Pancreas (tissue), 10 donors: ENCODE data around the gene CLCN1. TPM values are rescaled to one million over a fixed set of nuclear protein-coding genes. Genes with fewer than 3 reads are reported as not detected.
"Not testable (repeated sequence)": the region's sequence is repeated elsewhere in the genome, so short reads cannot be mapped to it uniquely, and the experiment has no call there.

Experiments used
- ATAC-seq, 4 donors: fragments of 200-7000 bp; cut with Tn5 transposase; one replicate each; pipeline versions ENCODE4 v1.8.0 to v1.9.1; 2020; ENCODE audit warnings: mild to moderate bottlenecking in 4 of 4, moderate library complexity in 4 of 4
- DNase-seq, 6 donors: peaks; one replicate each; pipeline ENCODE4 v3.0.0-alpha.2; 2020
- FAIRE-seq: peaks from 2 replicates; lab custom pipeline; 2012; peaks lifted over from hg19 to GRCh38; lab: Jason Lieb, UNC
- H3K27ac ChIP-seq, 4 donors: fragments of 200-600 bp; sonication (generic); 1 replicate in 3 of 4; 2 replicates in 1 of 4; pipeline versions ENCODE4 v1.5.0 to v1.8.0; 2020
- H3K27me3 ChIP-seq, 4 donors: fragments of 200-600 bp; one replicate each; pipeline ENCODE4 v1.8.0; 2021
- H3K36me3 ChIP-seq, 3 donors: fragments of 200-600 bp; sonication (generic) in 1 of 3; one replicate each; pipeline versions ENCODE4 v1.5.0 to v1.8.0; 2020 to 2021
- H3K4me1 ChIP-seq, 3 donors: fragments of 200-600 bp; one replicate each; pipeline ENCODE4 v1.8.0; 2021
- H3K4me3 ChIP-seq, 4 donors: fragments of 200-600 bp; sonication (generic) in 2 of 4; one replicate each; pipeline versions ENCODE4 v1.5.0 to v1.8.0; 2020 to 2021
- H3K9me3 ChIP-seq, 4 donors: fragments of 200-600 bp; one replicate each; pipeline ENCODE4 v1.8.0; 2021
- WGBS, 2 donors: extraction: QIAGEN DNeasy Blood & Tissue Kit; methylation state at CpG; one replicate each; pipeline ENCODE4 v1.1.7; 2013; 5-methylcytosine and 5-hydroxymethylcytosine counted together
- intact Hi-C, 3 donors: fragments of 100-400 bp; cut with DNase I; formaldehyde crosslinking; loops; one replicate each; pipeline versions ENCODE4 v1.11.1 to v1.14.2; 2022
- polyA plus RNA-seq, 2 donors: library from polyadenylated mRNA; stranded (reverse); fragments of 200-250 nt; gene quantifications; one replicate each; pipeline ENCODE4 v1.2.3, GENCODE V29; 2013
- total RNA-seq, 6 donors: library from RNA; stranded (reverse); fragmentation: NEBNext Ultra II Directional in 4 of 6; extraction: Animal tissue kit (Norgen Biotek cat#: 25700) in 4 of 6; gene quantifications; one replicate each; pipeline versions ENCODE4 v1.2.1 to v1.2.4, GENCODE V29; 2021 to 2023
- TF ChIP-seq, protein P1 (sequence below), 4 donors: fragments of 200-600 bp; sonication (generic) in 3 of 4; IDR thresholded peaks; one replicate each; pipeline versions ENCODE4 v1.5.0 to v1.8.0; 2021; ENCODE audit warnings: antibody characterized with exemption in 4 of 4
- donor health status: healthy with polysubstance abuse.
- donor health status: DM: no; HTN: no; CAD: no; lungs with moderate emphysema.
- donor health status: DM: no; HTN: no; CAD: no.
- donor health status: control.
- donor health status: control.
- donor health status: Bipolar disorder and iron deficiency.
- donor health status: DM: yes; HTN: yes; CAD: no.
- donor health status: DM: no; HTN: no; CAD: no.
- donor health status: DM: no; HTN: no; CAD: no.
- donor health status: DM: yes; HTN: yes; CAD: no.

The CLCN1 gene
- total and polyA plus RNA-seq, 8 donors, result 0.05 to 0.06 TPM; not detected in 6

DNA sequence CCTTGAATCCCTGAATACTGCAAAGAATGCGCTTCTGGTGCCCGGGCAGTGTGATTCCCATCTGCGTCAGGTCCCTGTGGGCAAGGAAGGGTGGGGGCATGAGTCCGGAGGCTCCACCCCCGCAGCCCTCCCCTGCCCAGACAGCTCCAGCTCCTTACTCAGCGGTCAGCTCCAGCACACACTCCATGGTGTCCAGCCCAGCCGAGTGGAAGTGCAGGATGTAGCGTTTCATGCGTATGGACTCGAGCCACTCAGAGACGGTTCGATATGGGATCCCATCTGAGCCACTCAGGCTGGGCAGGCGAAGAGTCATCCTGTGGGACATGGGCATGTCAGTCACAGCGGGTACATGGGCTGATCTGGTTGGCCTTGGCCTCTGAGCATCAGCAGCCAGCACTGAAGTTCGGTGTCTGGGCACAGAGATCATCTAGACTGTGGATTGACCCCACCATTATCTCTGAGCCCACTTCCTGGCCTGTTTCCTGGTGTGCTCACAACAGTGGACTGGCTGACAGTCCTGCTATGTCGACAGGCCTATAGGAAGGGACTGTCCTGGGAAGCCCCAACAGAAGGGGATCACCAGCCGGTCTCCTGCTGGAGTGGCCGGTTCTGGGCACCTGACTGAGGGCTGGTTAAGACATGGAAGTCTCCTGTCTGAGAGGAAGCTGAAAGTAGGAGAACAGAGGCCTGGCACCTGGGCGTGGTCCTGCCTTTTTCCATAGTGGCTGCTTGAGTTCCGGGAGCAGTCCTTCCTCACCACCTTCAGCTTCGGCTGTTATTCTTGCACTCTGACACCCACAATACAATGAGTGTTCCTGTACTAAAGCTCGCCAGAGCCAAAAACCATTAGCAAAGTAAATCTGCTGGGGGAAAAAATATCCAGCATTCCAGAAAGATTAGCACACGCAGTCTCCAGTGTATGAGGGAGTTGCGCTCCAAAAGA lies 75.8 kb downstream of the CLCN1 start:
- Histone ChIP-seq H3K4me3 (no peak overlapping the region), H3K27ac (peak overlapping the region; percentile 64 to 77 (median 70)), H3K9me3 (no peaks in the 10 kb centered on the region), H3K27me3 (no peaks in the 10 kb centered on the region), H3K4me1 (peaks cover 0 to 17% (median 15%) of the 10 kb centered on the region in 3 donors), H3K36me3 (peaks cover 0 to 14% (median 0%) of the 10 kb centered on the region in 3 donors)
- peak; percentile 37 to 61 (median 55) for ATAC-seq
- TF ChIP-seq, protein P1, sequence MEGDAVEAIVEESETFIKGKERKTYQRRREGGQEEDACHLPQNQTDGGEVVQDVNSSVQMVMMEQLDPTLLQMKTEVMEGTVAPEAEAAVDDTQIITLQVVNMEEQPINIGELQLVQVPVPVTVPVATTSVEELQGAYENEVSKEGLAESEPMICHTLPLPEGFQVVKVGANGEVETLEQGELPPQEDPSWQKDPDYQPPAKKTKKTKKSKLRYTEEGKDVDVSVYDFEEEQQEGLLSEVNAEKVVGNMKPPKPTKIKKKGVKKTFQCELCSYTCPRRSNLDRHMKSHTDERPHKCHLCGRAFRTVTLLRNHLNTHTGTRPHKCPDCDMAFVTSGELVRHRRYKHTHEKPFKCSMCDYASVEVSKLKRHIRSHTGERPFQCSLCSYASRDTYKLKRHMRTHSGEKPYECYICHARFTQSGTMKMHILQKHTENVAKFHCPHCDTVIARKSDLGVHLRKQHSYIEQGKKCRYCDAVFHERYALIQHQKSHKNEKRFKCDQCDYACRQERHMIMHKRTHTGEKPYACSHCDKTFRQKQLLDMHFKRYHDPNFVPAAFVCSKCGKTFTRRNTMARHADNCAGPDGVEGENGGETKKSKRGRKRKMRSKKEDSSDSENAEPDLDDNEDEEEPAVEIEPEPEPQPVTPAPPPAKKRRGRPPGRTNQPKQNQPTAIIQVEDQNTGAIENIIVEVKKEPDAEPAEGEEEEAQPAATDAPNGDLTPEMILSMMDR (IDR thresholded peaks at IDR 0.05), result no peak
- no peak for FAIRE-seq
- peak in 3 of 6 donors; percentile 14 to 59 (median 53) for DNase-seq
- WGBS, 2 donors, result 72 to 78% methylated on average over 24 of the region's 24 CpGs
- intact Hi-C loops, result no loop called here

DNA sequence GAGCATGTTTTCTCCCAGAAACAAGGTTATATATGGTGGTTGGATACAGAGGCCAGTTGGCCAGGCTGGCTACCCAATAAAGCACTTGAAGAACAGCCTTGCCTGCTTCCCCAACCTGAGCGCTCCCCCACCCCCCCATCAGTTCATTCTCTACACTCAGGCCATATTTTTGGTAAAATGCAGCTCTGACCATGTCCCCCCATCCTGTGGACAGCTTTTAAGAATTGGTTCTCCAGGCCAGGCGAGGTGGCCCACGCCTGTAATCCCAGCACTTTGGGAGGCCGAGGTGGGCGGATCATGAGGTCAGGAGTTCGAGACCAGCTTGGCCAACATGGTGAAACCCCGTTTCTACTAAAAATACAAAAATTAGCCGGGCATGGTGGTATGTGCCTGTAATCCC lies 76.5 kb downstream of the CLCN1 start:
- H3K9me3 ChIP-seq, FAIRE-seq, intact Hi-C loops, DNase-seq, H3K27me3 ChIP-seq, ATAC-seq, H3K4me3 ChIP-seq: not testable (repeated sequence)
- peaks cover 0 to 14% (median 0%) of the 10 kb centered on the region in 3 donors for H3K36me3 ChIP-seq
- 92 to 95% methylated on average over 8 of the region's 8 CpGs for WGBS, 2 donors
- H3K27ac ChIP-seq, result peak overlapping the region in 3 of 4 donors; percentile 65 to 77 (median 74)
- H3K4me1 ChIP-seq, result peaks cover 0 to 17% (median 15%) of the 10 kb centered on the region in 3 donors

DNA sequence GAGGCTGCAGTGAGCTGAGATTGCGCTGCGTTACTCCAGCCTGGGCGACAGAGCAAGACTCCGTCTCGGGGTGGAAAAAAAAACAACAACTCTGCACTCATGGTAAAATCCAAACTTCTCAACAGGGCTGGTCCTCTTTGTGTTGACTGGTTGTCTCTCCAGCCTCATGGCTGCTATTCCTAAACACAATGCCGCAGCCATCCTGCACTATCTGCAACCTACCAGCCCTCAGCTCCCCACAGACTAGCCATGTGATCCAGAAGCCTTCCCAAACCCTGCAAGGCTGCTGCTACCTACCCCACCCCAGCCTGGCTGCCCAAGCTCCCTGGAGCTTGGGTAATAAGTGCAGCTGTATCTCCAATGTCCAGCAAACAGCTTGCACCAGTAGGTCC lies 77.0 kb downstream of the CLCN1 start:
- Histone ChIP-seq H3K4me1 (peaks cover 0 to 17% (median 15%) of the 10 kb centered on the region in 3 donors), H3K36me3 (peaks cover 0 to 14% (median 0%) of the 10 kb centered on the region in 3 donors), H3K4me3 (no peak overlapping the region), H3K27ac (peak overlapping the region in 3 of 4 donors; percentile 65 to 77 (median 74)), H3K27me3 (no peaks in the 10 kb centered on the region), H3K9me3 (no peaks in the 10 kb centered on the region)
- WGBS, 2 donors, result 98 to 99% methylated on average over 6 of the region's 6 CpGs
- TF ChIP-seq, protein P1 (IDR thresholded peaks at IDR 0.05), result no peak
- FAIRE-seq, result no peak
- intact Hi-C loops, result no loop called here
- peak in 1 of 6 donors; percentile 11 for DNase-seq
- ATAC-seq, result no peak

DNA sequence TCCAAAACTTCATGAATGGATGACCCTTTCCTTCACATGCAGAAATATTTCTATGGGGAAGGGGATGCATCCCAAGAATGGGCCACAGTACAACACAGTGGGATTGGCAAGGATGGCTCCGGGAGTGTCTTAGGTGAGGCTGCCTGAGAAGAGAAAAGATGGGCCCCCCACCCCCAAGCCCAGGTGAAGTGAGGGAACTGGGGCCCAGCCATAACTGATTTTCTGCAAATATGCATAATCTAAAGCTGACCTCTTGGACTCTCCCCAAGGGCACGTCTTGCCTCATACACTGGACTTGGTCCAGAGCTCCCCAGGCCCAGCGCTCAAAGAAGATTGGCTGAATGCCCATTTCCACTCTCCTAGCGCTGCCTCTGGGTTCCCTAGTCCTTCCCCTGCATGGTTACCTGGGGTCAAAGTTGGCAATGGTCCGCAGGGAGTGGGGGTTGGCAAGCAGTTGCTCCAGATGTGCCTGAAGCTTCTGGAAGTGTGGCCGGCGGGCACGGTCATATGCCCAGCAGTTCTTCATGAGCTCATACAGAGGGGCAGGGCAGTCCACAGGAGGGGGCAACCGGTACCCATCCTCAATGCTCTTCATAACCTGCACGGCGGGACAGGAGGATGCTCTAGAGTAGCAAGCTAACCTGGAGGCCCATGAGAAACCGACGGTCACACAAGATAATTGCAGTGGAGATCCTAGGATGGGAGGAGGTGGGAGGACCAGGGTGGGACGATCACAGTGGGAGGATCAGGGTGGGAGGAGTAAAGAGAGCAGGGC lies 77.5 kb downstream of the CLCN1 start:
- Histone ChIP-seq H3K4me1 (peaks cover 0 to 17% (median 15%) of the 10 kb centered on the region in 3 donors), H3K27ac (no peak overlapping the region)
- TF ChIP-seq, protein P1 (IDR thresholded peaks at IDR 0.05), result no peak

DNA sequence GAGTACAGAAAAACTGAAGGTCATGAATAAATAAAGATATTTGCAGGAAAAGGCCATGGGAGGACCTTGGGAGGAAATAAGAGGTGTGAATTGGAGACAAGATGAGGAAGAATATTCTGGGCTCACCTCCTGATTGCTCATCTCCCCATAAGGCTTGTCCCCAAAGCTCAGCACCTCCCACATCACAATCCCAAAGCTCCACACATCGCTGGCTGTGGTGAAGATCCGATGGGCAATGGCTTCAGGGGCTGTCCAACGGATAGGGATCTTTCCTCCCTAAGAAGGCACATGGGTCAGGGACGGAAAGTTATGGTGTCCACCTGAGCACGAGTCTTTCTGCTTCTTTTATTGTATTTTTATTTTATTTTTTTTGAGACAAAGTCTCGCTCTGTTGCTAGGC lies 78.2 kb downstream of the CLCN1 start:
- H3K36me3 ChIP-seq, result peaks cover 0 to 5% (median 0%) of the 10 kb centered on the region in 3 donors
- no peak for DNase-seq
- no peaks in the 10 kb centered on the region for H3K27me3 ChIP-seq
- no peak overlapping the region for H3K27ac ChIP-seq
- H3K4me3 ChIP-seq, result no peak overlapping the region
- intact Hi-C loops, result no loop called here
- TF ChIP-seq, protein P1 (IDR thresholded peaks at IDR 0.05), result no peak
- FAIRE-seq, result no peak
- 94 to 99% methylated on average over 6 of the region's 6 CpGs for WGBS, 2 donors
- H3K4me1 ChIP-seq, result peaks cover 0 to 17% (median 15%) of the 10 kb centered on the region in 3 donors
- H3K9me3 ChIP-seq, result no peaks in the 10 kb centered on the region
- ATAC-seq, result no peak

More for the DNA sequence above, 77.5 kb downstream of the CLCN1 start:
- H3K4me3 ChIP-seq, result no peak overlapping the region
- no peaks in the 10 kb centered on the region for H3K27me3 ChIP-seq
- intact Hi-C loops, result no loop called here
- H3K36me3 ChIP-seq, result peaks cover 0 to 12% (median 0%) of the 10 kb centered on the region in 3 donors
- peak; percentile 34 to 71 (median 55) for DNase-seq
- ATAC-seq, result peak; percentile 43 to 67 (median 56)
- FAIRE-seq, result no peak
- 68% methylated on average over 14 of the region's 14 CpGs for WGBS, 2 donors
- H3K9me3 ChIP-seq, result no peaks in the 10 kb centered on the region
